OCI-LY7 (cell line): ENCODE results near the gene MRPL42. TPM values are rescaled to one million over a fixed set of nuclear protein-coding genes. Genes with fewer than 3 reads are reported as not detected.
"Not testable (repeated sequence)": the region's sequence is repeated elsewhere in the genome, so short reads cannot be mapped to it uniquely, and the experiment has no call there.

ENCODE experiments used
- BruUV-seq: library from RNA; stranded (reverse); fragments of 400-500 nt; replicated peaks from 2 replicates; lab custom pipeline; 2021; lab: Mats Ljungman, UMichigan
- CTCF ChIA-PET: fragments of 300-600 bp; sonication (Branson Sonifier 250); formaldehyde crosslinking; loops from one replicate; lab custom pipeline; 2022; ENCODE audit warnings: antibody characterized with exemption; ENCODE audit not compliant: unreplicated experiment; lab: Charles Lee
- POLR2A ChIA-PET: fragments of 300-600 bp; sonication (Branson Sonifier 250); formaldehyde crosslinking; loops from one replicate; lab custom pipeline; 2022; ENCODE audit warnings: antibody characterized with exemption; lab: Charles Lee
- DNase-seq: peaks from one replicate; pipeline ENCODE4 v3.0.0-alpha.2; 2015; ENCODE audit warnings: low spot score
- H2AFZ ChIP-seq: fragments of 200-600 bp; sonication (generic), shearing (Covaris generic); 2 replicates; pipeline ENCODE4 v1.6.1; 2014; ENCODE audit warnings: mild to moderate bottlenecking, antibody characterized with exemption, low read length, moderate library complexity
- H3K27ac ChIP-seq: fragments of 200-600 bp; sonication (generic); 2 replicates; pipeline ENCODE4 v1.5.1; 2014; ENCODE audit warnings: mixed run types, low read depth, mild to moderate bottlenecking, moderate library complexity, low read length, inconsistent platforms; ENCODE audit not compliant: poor library complexity, severe bottlenecking
- H3K36me3 ChIP-seq: fragments of 200-600 bp; sonication (generic); 2 replicates; pipeline ENCODE4 v1.6.1; 2014; ENCODE audit warnings: mild to moderate bottlenecking, antibody characterized with exemption, low read length, moderate library complexity, mixed read lengths; ENCODE audit not compliant: insufficient read depth
- H3K4me1 ChIP-seq: fragments of 200-600 bp; sonication (generic); 2 replicates; pipeline ENCODE4 v1.5.1; 2014; ENCODE audit warnings: mild to moderate bottlenecking, low read length; ENCODE audit not compliant: insufficient read depth, poor library complexity, severe bottlenecking
- H3K4me2 ChIP-seq: fragments of 200-600 bp; sonication (generic); 2 replicates; pipeline ENCODE4 v1.6.1; 2014; ENCODE audit warnings: mild to moderate bottlenecking, low read length
- H3K4me3 ChIP-seq: fragments of 200-600 bp; sonication (generic); 2 replicates; pipeline ENCODE4 v1.5.1; 2014; ENCODE audit warnings: mild to moderate bottlenecking, low read depth, low read length; ENCODE audit not compliant: poor library complexity, severe bottlenecking
- H3K79me2 ChIP-seq: fragments of 200-600 bp; sonication (generic); 2 replicates; pipeline ENCODE4 v1.6.1; 2016; ENCODE audit warnings: low read depth, mild to moderate bottlenecking, low read length, moderate library complexity, mixed read lengths; ENCODE audit not compliant: insufficient read depth
- H3K9me2 ChIP-seq: fragments of 200-600 bp; sonication (generic); 2 replicates; pipeline ENCODE4 v1.6.1; 2016; ENCODE audit warnings: mild to moderate bottlenecking, low read length, mixed read lengths; ENCODE audit not compliant: insufficient read depth
- H3K9me3 ChIP-seq: fragments of 200-600 bp; sonication (generic); 2 replicates; pipeline ENCODE4 v1.6.1; 2014; ENCODE audit warnings: mild to moderate bottlenecking, mixed run types, low read length, mixed read lengths
- H4K20me1 ChIP-seq: fragments of 200-600 bp; sonication (generic); 2 replicates; pipeline ENCODE4 v1.6.1; 2014; ENCODE audit warnings: mild to moderate bottlenecking, antibody characterized with exemption, low read length, moderate library complexity, mixed read lengths; ENCODE audit not compliant: insufficient read depth
- CTCF ChIP-seq: fragments of 200-600 bp; sonication (generic); conservative IDR thresholded peaks from 2 replicates; pipeline ENCODE4 v1.5.1; 2014; ENCODE audit warnings: mild to moderate bottlenecking, antibody characterized with exemption, low read length, moderate library complexity, mixed read lengths
- EZH2phosphoT487 ChIP-seq: fragments of 200-600 bp; sonication (generic); IDR thresholded peaks from 2 replicates; pipeline ENCODE4 v1.6.1; 2018; ENCODE audit warnings: low read depth, borderline replicate concordance, mild to moderate bottlenecking, mixed run types, antibody characterized with exemption, low read length, moderate library complexity, mixed read lengths
- intact Hi-C: fragments of 100-400 bp; cut with micrococcal nuclease; formaldehyde crosslinking; loops from one replicate; pipeline ENCODE4 v1.10.0; 2022; ENCODE audit not compliant: unreplicated experiment
- total RNA-seq, 2 experiments: library from RNA; depleted of rRNA in 1 of 2; stranded (reverse); fragments of >200 nt in 1 of 2; shearing (Covaris generic) in 1 of 2; gene quantifications; 2 replicates each; pipeline ENCODE4 v1.2.3, GENCODE V29; 2014 to 2022

Gene MRPL42
- total RNA-seq, 2 experiments from 2014 or later = 51.3 to 61.6 TPM

- H3K4me3 ChIP-seq = no peak overlapping the region
- no peak overlapping the region for H2AFZ ChIP-seq
- POLR2A ChIA-PET = interaction anchor here (0.6 to 1.1 kb wide), 2 partner anchors 13 to 1085 kb away, joined by 3 read pairs; no protein-coding TSS in a partner anchor
- CTCF ChIA-PET = interaction anchor here (0.7 kb wide), 1 partner anchor 1489 kb away, joined by 3 read pairs; no protein-coding TSS in a partner anchor
- no peaks in the 10 kb centered on the region for H4K20me1 ChIP-seq
- peaks cover 89% of the 10 kb centered on the region for H3K36me3 ChIP-seq
- H3K9me3 ChIP-seq = no peaks in the 10 kb centered on the region
- no peaks in the 10 kb centered on the region for H3K4me1 ChIP-seq
- no peak for TF ChIP-seq EZH2phosphoT487
- TF ChIP-seq CTCF = no peak
- BruUV-seq = no TSS peak
- no peak for DNase-seq
- intact Hi-C loops = no loop called here
- no peaks in the 10 kb centered on the region for H3K79me2 ChIP-seq
- no peaks in the 10 kb centered on the region for H3K9me2 ChIP-seq
- H3K27ac ChIP-seq = no peak overlapping the region
- H3K4me2 ChIP-seq = no peak overlapping the region
Measured at GRCh38 chr12:93483151-93483807, 16.0 kb downstream of the MRPL42 start.

- Histone ChIP-seq H3K9me2 (no peaks in the 10 kb centered on the region), H3K4me3 (no peak overlapping the region), H4K20me1 (no peaks in the 10 kb centered on the region), H3K36me3 (peaks cover 89% of the 10 kb centered on the region), H3K4me2 (no peak overlapping the region), H3K27ac (no peak overlapping the region), H3K4me1 (no peaks in the 10 kb centered on the region), H3K9me3 (no peaks in the 10 kb centered on the region), H2AFZ (no peak overlapping the region), H3K79me2 (no peaks in the 10 kb centered on the region)
- ChIA-PET POLR2A (interaction anchor here (0.6 kb wide), 1 partner anchor 28 kb away, joined by 3 read pairs; no protein-coding TSS in a partner anchor), CTCF (no interaction called here)
- TF ChIP-seq CTCF (no peak), EZH2phosphoT487 (no peak)
- DNase-seq = no peak
- no TSS peak for BruUV-seq
- intact Hi-C loops = no loop called here
Measured at GRCh38 chr12:93484315-93484981, 17.1 kb downstream of the MRPL42 start.

- H3K4me1 ChIP-seq, DNase-seq, H3K79me2 ChIP-seq, H3K4me2 ChIP-seq, BruUV-seq, CTCF ChIA-PET, intact Hi-C loops, H4K20me1 ChIP-seq, H2AFZ ChIP-seq, H3K4me3 ChIP-seq, H3K27ac ChIP-seq, H3K9me2 ChIP-seq, H3K9me3 ChIP-seq, POLR2A ChIA-PET: not testable (repeated sequence)
- H3K36me3 ChIP-seq = peaks cover 63% of the 10 kb centered on the region
Measured at GRCh38 chr12:93492808-93493207, 25.5 kb downstream of the MRPL42 start.
